ENCODE data around the gene TSPYL1. TPM values are rescaled to one million over a fixed set of nuclear protein-coding genes. Genes with fewer than 3 reads are reported as not detected.
A peak's percentile ranks its signal among the peaks of the same experiment; 100 is the strongest.

Gene TSPYL1
- total and polyA plus RNA-seq, 2 experiments from 2014 or later, result 24.9 to 66.1 TPM

GRCh38 chr6:116266803-116267202 lies 12.9 kb downstream of the TSPYL1 start (continued):
- no peak for TF ChIP-seq ZNF462 (CRISPR knock-in tag; IDR thresholded peaks at IDR 0.05)

GRCh38 chr6:116265041-116265829 lies 14.5 kb downstream of the TSPYL1 start:
- H2AFZ ChIP-seq, result no peak overlapping the region
- Mint-ChIP-seq H3K4me1 (peaks cover 4% of the 10 kb centered on the region; the same call in 1 of the 3 replicates), H3K27ac (0 out of 2 replicates have a peak overlapping the region, but pooled peaks have one; percentile 14), H3K4me3 (no peak overlapping the region), H3K36me3 (ENCODE audit: low read depth) (peaks cover 3% of the 10 kb centered on the region; the same call in 1 of the 3 replicates), H3K9me3 (no peaks in the 10 kb centered on the region), H3K27me3 (ENCODE audit: insufficient read depth, low read depth, poor library complexity) (no peaks in the 10 kb centered on the region)
- H3K27me3 ChIP-seq (ENCODE audit: insufficient read depth), result no peaks in the 10 kb centered on the region
- ATAC-seq, result no peak
- H3K4me1 ChIP-seq (ENCODE audit: insufficient read depth), result no peaks in the 10 kb centered on the region
- no peaks in the 10 kb centered on the region for H3F3A ChIP-seq (replicated peaks; ENCODE audit: low read depth)
- no peak overlapping the region for H3K4me3 ChIP-seq
- no peaks in the 10 kb centered on the region; the same call in 1 of the 2 replicates for H3K79me2 ChIP-seq (replicated peaks; ENCODE audit: insufficient read depth)
- H3K4me2 ChIP-seq, result no peak overlapping the region
- no peaks in the 10 kb centered on the region for H3K9me2 ChIP-seq (ENCODE audit: insufficient read depth)
- H3K27ac ChIP-seq (ENCODE audit: low read depth), result no peak overlapping the region
- no peaks in the 10 kb centered on the region for H4K20me1 ChIP-seq (replicated peaks; ENCODE audit: insufficient read depth)
- no peak for DNase-seq (ENCODE audit: low spot score)
- H3K36me3 ChIP-seq (ENCODE audit: insufficient read depth), result no peaks in the 10 kb centered on the region; the same call in 1 of the 2 replicates
- TF ChIP-seq NANOG (IDR thresholded peaks at IDR 0.05; ENCODE audit: borderline replicate concordance) (no peak), JUNB (IDR thresholded peaks at IDR 0.05; ENCODE audit: unreplicated experiment) (no peak), EZH2 (IDR thresholded peaks at IDR 0.05; ENCODE audit: low read depth, unreplicated experiment) (no peak), CTCF (conservative IDR thresholded peaks at IDR 0.05; ENCODE audit: low read depth in 2 of 2) (no peak), STAT1 (IDR thresholded peaks at IDR 0.05; ENCODE audit: unreplicated experiment) (no peak), POLR2AphosphoS5 (IDR thresholded peaks at IDR 0.05; ENCODE audit: low read depth) (no peak)

Data from GM23338 (cell line).